G401 (cell line): ENCODE results near the gene PRICKLE2. TPM values are rescaled to one million over a fixed set of nuclear protein-coding genes. Genes with fewer than 3 reads are reported as not detected.
"Not testable (repeated sequence)": the region's sequence is repeated elsewhere in the genome, so short reads cannot be mapped to it uniquely, and the experiment has no call there.

Source experiments
- DNase-seq: peaks from one replicate; pipeline ENCODE4 v3.0.0-alpha.2; 2015; ENCODE audit warnings: low spot score
- in situ Hi-C: cut with HindIII; loops from 2 replicates; pipeline ENCODE4 v1.10.0; 2016; ENCODE audit warnings: low sequenced_read_pairs, mixed read lengths
- total RNA-seq: library from RNA; depleted of rRNA; stranded (reverse); fragments of >200 nt; shearing (Covaris generic); gene quantifications from 2 replicates; pipeline ENCODE4 v1.2.3, GENCODE V29; 2014

Gene PRICKLE2
- total RNA-seq, 1 experiment from 2014 or later, result 0.31 TPM

DNA sequence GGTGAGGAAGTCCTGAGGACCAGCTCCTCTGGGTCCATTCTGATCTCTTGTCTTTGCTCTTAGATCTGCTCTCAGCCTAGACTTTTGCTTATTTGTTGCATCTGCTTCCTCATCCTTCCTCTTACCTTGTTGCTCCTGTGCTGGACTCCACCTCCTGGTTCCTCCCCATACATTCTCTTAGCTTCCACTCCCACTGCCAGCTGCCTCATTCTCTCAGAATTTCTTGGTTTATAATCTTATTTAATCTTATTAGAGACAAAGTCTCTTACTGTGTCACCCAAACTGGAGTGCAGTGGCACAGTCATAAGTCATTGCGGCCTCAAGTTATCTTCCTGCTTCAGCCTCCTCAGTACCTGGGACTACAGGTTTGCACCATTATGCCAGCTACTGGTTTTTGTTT, 133.8 kb downstream of the PRICKLE2 start:
- in situ Hi-C loops, result no loop called here
- DNase-seq, result no peak

DNA sequence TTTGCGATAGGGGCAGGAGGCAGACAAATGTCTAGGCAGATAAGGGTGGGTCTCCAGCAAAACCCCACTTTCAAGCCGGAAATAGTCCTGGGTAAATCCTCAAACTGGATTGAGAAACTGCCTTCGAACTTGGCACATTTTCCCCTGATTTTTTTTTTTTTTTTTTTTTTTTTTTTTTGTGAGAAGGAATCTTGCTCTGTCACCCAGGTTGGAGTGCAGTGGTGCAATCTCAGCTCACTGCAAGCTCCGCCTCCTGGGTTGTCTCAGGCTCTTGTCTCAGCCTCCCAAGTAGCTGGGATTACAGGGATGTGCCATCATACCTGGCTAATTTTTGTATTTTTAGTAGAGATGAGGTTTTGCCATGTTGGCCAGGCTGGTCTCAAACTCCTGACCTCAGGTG, 135.9 kb downstream of the PRICKLE2 start:
- in situ Hi-C loops, DNase-seq: not testable (repeated sequence)

- in situ Hi-C loops, result no loop called here
- no peak for DNase-seq
Observed at GRCh38 chr3:64088408-64089205, 136.7 kb downstream of the PRICKLE2 start.

DNA sequence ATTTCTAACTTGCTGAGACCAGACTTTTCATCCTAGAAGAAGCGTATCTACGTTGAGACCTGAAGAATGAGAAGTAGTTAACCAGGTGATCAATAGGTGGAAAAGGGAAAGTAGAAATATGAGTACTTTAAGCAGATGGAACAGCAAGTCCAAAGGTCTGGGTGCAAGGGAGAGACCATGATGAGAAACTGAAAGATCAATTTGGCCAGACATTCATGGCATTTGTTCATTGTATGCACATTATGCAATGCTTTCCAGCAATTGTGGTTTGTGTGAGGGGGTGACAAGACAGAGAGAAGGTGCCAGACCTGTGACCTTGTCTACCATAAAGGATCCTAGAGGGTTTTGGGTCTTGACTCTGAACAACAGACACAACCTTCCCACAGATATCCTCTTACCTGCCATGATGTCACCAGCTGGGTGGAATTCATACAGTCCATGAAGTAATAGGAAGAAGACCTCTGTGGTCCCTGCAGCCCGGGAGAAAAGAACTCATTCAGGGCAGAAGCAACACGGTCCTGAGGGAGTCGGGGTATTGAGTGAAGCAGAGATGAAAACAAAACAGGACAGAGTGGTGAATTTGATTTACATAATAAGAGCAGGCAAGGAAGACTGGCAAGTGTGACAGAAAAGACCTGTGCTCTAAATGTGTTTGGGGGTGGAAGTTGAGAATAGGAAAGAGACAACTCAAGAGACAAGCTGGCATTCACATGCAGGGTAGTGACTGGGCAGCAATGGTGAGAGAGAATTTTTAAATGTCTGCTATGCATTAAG, 138.6 kb downstream of the PRICKLE2 start:
- in situ Hi-C loops, result no loop called here
- DNase-seq, result no peak

- in situ Hi-C loops, result no loop called here
- no peak for DNase-seq
Observed at GRCh38 chr3:64084640-64085039, 140.6 kb downstream of the PRICKLE2 start.

DNA sequence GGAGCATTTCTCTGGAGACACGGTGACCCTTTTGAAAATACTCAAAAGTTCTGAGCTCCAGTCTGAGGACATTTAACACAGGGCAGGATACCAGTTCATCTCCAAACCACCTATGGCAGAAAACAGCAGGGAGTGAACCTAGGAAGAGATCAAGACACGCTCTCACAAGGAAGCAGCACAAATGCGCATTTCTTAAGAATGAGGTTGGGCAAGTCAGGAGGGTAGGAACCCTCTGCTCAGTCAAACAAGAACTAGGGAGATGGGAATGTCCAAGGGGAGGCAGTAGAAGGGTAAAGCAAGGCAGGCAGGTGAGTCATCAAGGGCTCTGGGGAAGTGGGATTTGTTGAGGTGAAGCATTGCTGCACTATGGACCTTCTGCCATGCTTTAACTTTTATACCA, 141.7 kb downstream of the PRICKLE2 start:
- in situ Hi-C loops, result no loop called here
- DNase-seq, result no peak

DNA sequence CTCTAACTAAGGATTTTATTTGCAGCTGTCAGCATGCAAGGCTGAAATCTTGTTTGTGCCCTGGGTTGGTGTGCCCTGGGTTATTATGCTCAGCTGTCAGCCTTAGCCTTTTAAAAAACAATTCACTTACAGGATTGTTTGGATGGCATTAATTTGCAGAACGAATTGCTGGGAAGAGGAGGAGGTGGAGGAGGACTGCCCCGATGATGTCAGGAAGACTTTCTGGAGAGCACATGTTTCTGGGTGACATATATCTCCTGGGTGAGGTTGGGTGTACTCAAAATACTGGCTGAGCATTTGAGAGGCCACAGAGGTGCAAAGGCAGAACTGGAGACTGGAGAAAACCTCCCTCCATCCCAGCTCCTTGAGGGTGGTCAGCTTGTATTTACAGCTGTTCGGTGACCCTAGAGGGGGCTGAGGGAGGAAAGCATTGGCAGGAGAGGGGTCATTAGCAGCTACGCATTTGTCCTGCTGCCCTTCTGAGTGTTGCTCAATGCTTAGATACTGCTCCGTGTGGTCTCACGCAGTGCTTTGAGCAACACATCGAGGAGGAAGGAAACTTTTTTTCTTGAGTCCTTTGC, 142.2 kb downstream of the PRICKLE2 start:
- no peak for DNase-seq
- in situ Hi-C loops, result no loop called here

DNA sequence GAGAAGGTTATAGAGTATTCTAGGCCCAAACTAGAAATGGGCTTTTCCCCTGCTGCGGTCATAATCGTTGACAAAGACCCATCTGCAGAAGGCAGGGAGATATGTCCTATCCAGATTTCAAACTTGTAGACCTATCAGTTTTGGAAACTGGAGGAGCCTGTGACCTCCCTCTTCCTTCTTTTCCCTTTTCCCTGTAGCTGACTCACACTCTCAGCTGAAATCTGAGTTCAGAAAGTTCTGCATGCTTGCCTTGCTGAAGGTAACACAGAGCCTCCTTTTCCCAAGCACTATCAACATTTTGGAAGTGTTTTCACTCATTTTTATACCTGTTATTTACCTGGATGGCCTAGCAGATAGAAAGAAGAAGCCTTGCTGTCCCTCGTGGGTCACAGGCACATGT, 142.9 kb downstream of the PRICKLE2 start:
- no peak for DNase-seq
- in situ Hi-C loops, result no loop called here

- in situ Hi-C loops, result no loop called here
- DNase-seq, result no peak
Observed at GRCh38 chr3:64081235-64081630, 144.0 kb downstream of the PRICKLE2 start.

- DNase-seq, result no peak
- in situ Hi-C loops, result no loop called here
Observed at GRCh38 chr3:64080616-64081234, 144.5 kb downstream of the PRICKLE2 start.

DNA sequence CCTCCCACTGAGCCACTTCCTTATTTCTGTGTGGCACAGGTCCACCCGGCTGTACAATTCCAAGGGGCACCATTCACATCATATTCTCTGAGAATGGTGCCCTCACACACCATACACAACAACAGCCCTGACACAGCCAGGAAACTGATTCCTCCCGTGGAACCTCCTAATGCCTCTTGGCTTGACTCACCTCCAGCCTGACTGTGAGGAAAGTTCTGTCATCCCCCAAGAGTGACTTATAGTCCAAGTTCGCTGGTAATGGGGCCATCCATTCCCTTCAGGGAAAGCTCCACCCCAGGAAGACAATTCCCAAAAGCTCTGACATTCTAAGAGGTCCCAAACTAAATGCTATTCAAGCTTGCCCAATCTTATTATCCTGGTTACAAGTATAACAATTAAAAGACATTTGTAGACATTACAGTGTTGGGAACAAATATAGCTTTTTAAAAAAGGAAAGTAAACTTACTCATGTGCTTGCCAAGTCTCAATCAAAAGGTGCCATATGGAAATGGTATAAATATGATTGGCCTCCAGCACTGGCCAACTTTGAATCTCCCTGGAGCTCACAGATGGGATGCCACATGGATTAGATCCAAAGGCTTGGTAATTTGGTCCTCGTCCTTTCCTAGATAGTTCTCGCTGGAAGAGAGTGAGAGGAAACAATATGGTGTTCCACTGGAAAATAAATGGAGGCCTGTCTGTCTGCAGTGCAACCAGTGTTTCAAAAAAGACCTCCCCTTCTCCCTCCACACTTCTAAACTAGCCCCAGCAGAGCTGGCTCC, 145.7 kb downstream of the PRICKLE2 start:
- DNase-seq, result peak; percentile 64
- in situ Hi-C loops, result no loop called here

DNA sequence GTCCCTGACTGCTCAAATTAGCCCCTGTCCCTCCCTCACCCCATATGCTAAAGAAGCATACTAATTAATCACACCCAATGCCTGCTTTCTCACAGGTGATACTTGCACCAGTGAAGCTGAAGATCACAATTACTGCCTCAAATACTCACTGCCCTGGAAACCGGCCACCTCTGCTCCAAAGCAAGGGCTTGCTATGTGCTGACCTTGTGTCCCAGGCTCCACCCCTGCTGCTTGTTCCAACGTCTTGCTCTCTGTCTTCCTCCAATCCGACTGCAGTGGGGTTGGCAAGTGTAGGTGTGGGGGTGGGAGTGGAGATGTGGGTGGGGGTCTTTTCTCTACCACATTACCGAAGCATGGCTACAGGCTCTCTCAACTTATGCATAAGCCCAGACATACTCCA, 146.3 kb downstream of the PRICKLE2 start:
- in situ Hi-C loops, result no loop called here
- DNase-seq, result no peak

- in situ Hi-C loops, result no loop called here
Observed at GRCh38 chr3:64074895-64075679, 150.2 kb downstream of the PRICKLE2 start.

DNA sequence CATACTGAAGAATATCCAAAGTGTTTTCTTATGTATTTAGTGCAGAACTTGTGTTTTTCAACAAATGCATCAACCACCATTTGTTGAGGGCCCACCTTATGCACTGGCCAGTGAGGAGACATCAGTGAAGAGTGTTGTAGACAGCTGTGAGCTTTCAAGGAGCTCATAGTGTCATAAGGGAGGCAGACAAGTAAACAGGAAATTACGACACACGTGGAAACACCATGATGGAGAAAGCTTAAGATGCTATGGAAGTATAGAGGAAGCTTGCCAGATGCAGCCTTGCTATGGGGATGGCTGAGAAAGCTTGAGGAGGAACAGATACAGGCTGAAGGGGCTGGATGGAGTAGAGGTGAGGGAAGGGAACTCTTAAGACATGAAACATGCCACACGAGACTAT, 151.2 kb downstream of the PRICKLE2 start:
- in situ Hi-C loops, result no loop called here
- DNase-seq, result no peak

More at GRCh38 chr3:64074895-64075679, 150.2 kb downstream of the PRICKLE2 start:
- DNase-seq, result no peak

DNA sequence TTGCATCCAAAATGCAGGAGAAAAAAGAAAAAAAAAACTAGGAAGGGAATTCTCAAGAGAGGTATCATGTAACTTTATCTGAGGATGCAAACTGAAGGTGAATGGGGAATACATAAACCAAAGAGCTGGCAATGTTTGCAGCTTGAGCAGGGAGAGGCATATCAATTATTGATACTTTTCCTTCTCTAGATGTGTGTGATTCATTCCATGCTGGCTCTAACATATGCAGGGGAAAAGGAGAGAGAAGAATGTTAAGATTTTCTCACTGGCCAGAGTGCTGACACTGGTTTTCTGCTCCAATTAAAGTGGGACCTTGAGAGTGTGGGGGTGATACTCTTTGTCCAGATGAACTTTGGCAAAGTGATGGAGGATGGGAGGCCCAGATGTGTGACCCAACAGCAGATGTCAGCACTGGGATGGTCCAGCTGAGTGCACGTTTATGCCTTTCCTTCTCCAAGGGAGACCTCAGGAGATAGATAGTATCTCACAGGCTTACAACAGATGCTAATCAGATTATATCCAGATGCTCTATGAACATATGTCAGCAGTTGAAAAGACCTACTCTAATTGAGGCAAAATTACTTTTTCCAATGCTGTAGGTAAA, 152.0 kb downstream of the PRICKLE2 start:
- no peak for DNase-seq
- in situ Hi-C loops, result no loop called here

DNA sequence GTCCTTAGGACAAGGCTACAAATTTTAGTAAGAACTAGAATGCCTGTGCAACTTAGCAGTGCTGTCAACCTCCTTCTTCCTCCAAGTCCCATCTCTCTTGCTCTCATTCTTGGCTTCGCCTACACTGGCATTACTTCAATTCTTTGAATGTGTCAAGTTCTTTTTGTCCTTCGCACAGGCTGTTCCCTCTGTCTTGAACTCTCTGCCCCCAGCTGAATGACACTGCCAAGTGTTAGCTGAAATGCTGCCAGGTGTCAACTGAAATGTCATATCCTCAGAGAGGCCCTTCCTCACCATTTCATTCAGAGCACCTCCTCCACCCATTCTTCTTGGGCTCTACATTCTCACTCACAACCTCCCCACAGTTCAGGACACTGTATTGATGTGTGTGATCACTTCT, 153.1 kb downstream of the PRICKLE2 start:
- in situ Hi-C loops, result no loop called here

DNA sequence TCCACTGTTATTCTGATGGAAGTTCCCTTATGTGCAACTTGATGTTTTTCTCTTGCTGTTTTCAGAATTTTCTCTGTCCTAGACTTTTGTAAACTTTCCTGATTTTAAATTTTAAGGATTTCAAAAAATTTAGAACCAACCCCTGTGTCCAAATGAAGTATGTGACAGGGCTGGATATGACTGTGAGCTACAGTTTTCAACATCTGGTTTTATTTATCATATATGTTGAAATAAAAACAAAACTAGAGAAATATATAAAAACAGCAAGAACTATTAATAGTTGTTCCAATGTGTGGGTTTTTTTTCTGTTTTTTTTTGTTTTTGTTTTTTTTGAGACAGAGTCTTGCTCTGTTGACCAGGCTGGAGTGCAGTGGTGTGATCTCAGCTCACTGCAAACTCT, 154.6 kb downstream of the PRICKLE2 start:
- in situ Hi-C loops, result no loop called here
- DNase-seq, result no peak

More for the DNA sequence above, 153.1 kb downstream of the PRICKLE2 start:
- DNase-seq, result peak; percentile 23
